CD8-positive, alpha-beta memory T cell (primary cell): ENCODE measurements around the gene ANKRD52. TPM values are rescaled to one million over a fixed set of nuclear protein-coding genes. Genes with fewer than 3 reads are reported as not detected.
"Not testable (repeated sequence)": the region's sequence is repeated elsewhere in the genome, so short reads cannot be mapped to it uniquely, and the experiment has no call there.

ENCODE experiments used
- CTCF ChIA-PET: fragments of 350-600 bp; sonication (Branson Sonifier 250); formaldehyde crosslinking; loops from one replicate; lab custom pipeline; 2021; ENCODE audit warnings: antibody characterized with exemption; lab: Charles Lee
- POLR2A ChIA-PET: fragments of 350-600 bp; sonication (Branson Sonifier 250); formaldehyde crosslinking; loops from one replicate; lab custom pipeline; 2021; ENCODE audit warnings: antibody characterized with exemption; lab: Charles Lee
- DNase-seq, 5 donors: peaks; one replicate each; pipeline versions ENCODE4 v3.0.0 to v3.0.0-alpha.2; 2020 to 2022; ENCODE audit warnings: mixed read lengths in 1 of 5
- H3K27ac ChIP-seq: one replicate; pipeline ENCODE4 v1.7.0; 2013; ENCODE audit warnings: low read depth, mild to moderate bottlenecking, low read length, moderate library complexity
- H3K27me3 ChIP-seq: 2 replicates; pipeline ENCODE4 v1.7.0; 2013; ENCODE audit warnings: low read length, mild to moderate bottlenecking; ENCODE audit not compliant: insufficient read depth, poor library complexity, severe bottlenecking
- H3K36me3 ChIP-seq: 2 replicates; pipeline ENCODE4 v1.7.0; 2013; ENCODE audit warnings: mild to moderate bottlenecking, low read length, moderate library complexity; ENCODE audit not compliant: insufficient read depth
- H3K4me1 ChIP-seq: 2 replicates; pipeline ENCODE4 v1.7.0; 2013; ENCODE audit warnings: mild to moderate bottlenecking, low read length, moderate library complexity; ENCODE audit not compliant: insufficient read depth
- H3K4me3 ChIP-seq: 2 replicates; pipeline ENCODE4 v1.7.0; 2013; ENCODE audit warnings: mild to moderate bottlenecking, low read length
- H3K9me3 ChIP-seq: 2 replicates; pipeline ENCODE4 v1.7.0; 2013; ENCODE audit warnings: mild to moderate bottlenecking, low read length
- H3K27ac Mint-ChIP-seq, 8 donors: one replicate each; pipeline ENCODE4 v1.8.0; 2020 to 2021; ENCODE audit warnings: mixed read lengths in 8 of 8, mild to moderate bottlenecking in 6 of 8, inconsistent platforms in 3 of 8, moderate library complexity in 3 of 8
- H3K27me3 Mint-ChIP-seq, 2 donors: one replicate each; pipeline ENCODE4 v1.8.0; 2020 to 2021; ENCODE audit warnings: mixed read lengths in 2 of 2, mild to moderate bottlenecking in 1 of 2, moderate library complexity in 1 of 2
- H3K36me3 Mint-ChIP-seq, 3 donors: one replicate each; pipeline ENCODE4 v1.8.0; 2020 to 2021; ENCODE audit warnings: mixed read lengths in 3 of 3, inconsistent platforms in 1 of 3, mild to moderate bottlenecking in 1 of 3
- H3K4me1 Mint-ChIP-seq, 3 donors: one replicate each; pipeline ENCODE4 v1.8.0; 2020 to 2021; ENCODE audit warnings: mixed read lengths in 3 of 3, inconsistent platforms in 1 of 3, mild to moderate bottlenecking in 1 of 3
- H3K4me3 Mint-ChIP-seq, 7 donors: one replicate each; pipeline ENCODE4 v1.8.0; 2020 to 2021; ENCODE audit warnings: mixed read lengths in 7 of 7, mild to moderate bottlenecking in 6 of 7, moderate library complexity in 4 of 7, inconsistent platforms in 2 of 7
- H3K9me3 Mint-ChIP-seq, 5 donors: one replicate each; pipeline ENCODE4 v1.8.0; 2020 to 2022; ENCODE audit warnings: mixed read lengths in 5 of 5, mild to moderate bottlenecking in 3 of 5, moderate library complexity in 2 of 5, inconsistent platforms in 1 of 5
- polyA plus RNA-seq: library from polyadenylated mRNA; unstranded; fragments of 300-500 nt; fragmentation: Illumina TruSeq; gene quantifications from one replicate; pipeline ENCODE4 v1.2.3, GENCODE V29; 2021
- total RNA-seq, 2 experiments: library from RNA; stranded (reverse); gene quantifications; one replicate each; pipeline ENCODE4 v1.2.3, GENCODE V29; 2021

ANKRD52 gene
- total and polyA plus RNA-seq, 3 experiments from 2014 or later = 16.1 to 69.9 (median 67.0) TPM

- Mint-ChIP-seq H3K27ac (peak overlapping the region in 5 of 8 donors; percentile 2 to 78 (median 53)), H3K36me3 (peaks cover 0 to 42% (median 11%) of the 10 kb centered on the region in 3 donors), H3K9me3 (no peaks in the 10 kb centered on the region), H3K4me1 (peaks cover 0 to 8% (median 0%) of the 10 kb centered on the region in 3 donors), H3K27me3 (no peaks in the 10 kb centered on the region), H3K4me3 (no peak overlapping the region)
- Histone ChIP-seq H3K4me3 (no peak overlapping the region), H3K9me3 (no peaks in the 10 kb centered on the region), H3K36me3 (peaks cover 31% of the 10 kb centered on the region), H3K27me3 (no peaks in the 10 kb centered on the region), H3K4me1 (no peaks in the 10 kb centered on the region), H3K27ac (no peak overlapping the region)
- no peak for DNase-seq
- ChIA-PET POLR2A (no interaction called here), CTCF (interaction anchor here (1.4 to 2.1 kb wide), 4 partner anchors 15 to 260 kb away, joined by 3 to 6 read pairs (median 5); partner anchors contain the start of gene SMARCC2)
Observed at GRCh38 chr12:56204275-56204674, 53.9 kb downstream of the ANKRD52 start.

GRCh38 chr12:56202838-56203237 lies 55.3 kb downstream of the ANKRD52 start:
- Mint-ChIP-seq H3K9me3 (no peaks in the 10 kb centered on the region), H3K36me3 (peaks cover 0 to 34% (median 9%) of the 10 kb centered on the region in 3 donors), H3K4me3 (no peak overlapping the region), H3K4me1 (peaks cover 0 to 8% (median 0%) of the 10 kb centered on the region in 3 donors), H3K27ac (peak overlapping the region in 7 of 8 donors; percentile 3 to 84 (median 24)), H3K27me3 (no peaks in the 10 kb centered on the region)
- no peaks in the 10 kb centered on the region for H3K4me1 ChIP-seq
- no peaks in the 10 kb centered on the region for H3K27me3 ChIP-seq
- no peak for DNase-seq
- no peak overlapping the region for H3K27ac ChIP-seq
- H3K4me3 ChIP-seq = no peak overlapping the region
- H3K36me3 ChIP-seq = peaks cover 27% of the 10 kb centered on the region
- CTCF ChIA-PET = interaction anchor here (1.6 to 4.0 kb wide), 4 partner anchors 11 to 261 kb away, joined by 3 to 16 read pairs (median 6); partner anchors contain the start of gene SMARCC2
- POLR2A ChIA-PET = no interaction called here
- no peaks in the 10 kb centered on the region for H3K9me3 ChIP-seq

GRCh38 chr12:56202366-56202765 lies 55.8 kb downstream of the ANKRD52 start:
- H3K36me3 Mint-ChIP-seq = peaks cover 0 to 29% (median 4%) of the 10 kb centered on the region in 3 donors
- Histone ChIP-seq H3K4me1 (no peaks in the 10 kb centered on the region), H3K4me3 (no peak overlapping the region), H3K27me3 (no peaks in the 10 kb centered on the region), H3K36me3 (peaks cover 23% of the 10 kb centered on the region), H3K27ac (no peak overlapping the region), H3K9me3 (no peaks in the 10 kb centered on the region)
- no peak for DNase-seq
- peaks cover 0 to 8% (median 0%) of the 10 kb centered on the region in 3 donors for H3K4me1 Mint-ChIP-seq
- ChIA-PET CTCF (interaction anchor here (1.2 to 4.0 kb wide), 5 partner anchors 10 to 55 kb away, joined by 3 to 16 read pairs (median 4); partner anchors contain the start of gene SMARCC2), POLR2A (no interaction called here)
- no peaks in the 10 kb centered on the region for H3K9me3 Mint-ChIP-seq
- H3K27ac Mint-ChIP-seq = peak overlapping the region in 7 of 8 donors; percentile 8 to 84 (median 42)
- H3K27me3 Mint-ChIP-seq = no peaks in the 10 kb centered on the region
- no peak overlapping the region for H3K4me3 Mint-ChIP-seq

DNA sequence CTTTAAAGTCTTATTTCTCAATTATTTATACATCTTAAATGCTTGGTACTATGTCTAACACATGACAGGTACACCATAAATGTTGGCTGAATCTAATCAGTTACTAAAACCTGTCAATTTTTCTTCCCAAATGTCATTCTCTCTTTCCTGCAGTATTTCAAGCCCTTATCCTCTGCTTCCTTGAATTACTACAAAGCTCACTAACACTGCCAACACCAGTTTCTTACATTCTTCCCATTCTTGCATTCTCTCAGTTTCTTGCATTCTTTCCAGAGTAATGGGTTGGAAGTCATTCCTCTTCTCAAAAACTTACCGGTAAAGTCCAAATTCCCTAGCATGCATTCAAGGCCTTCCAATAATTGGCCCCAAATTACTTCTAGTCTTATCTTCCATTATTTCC lies 59.3 kb downstream of the ANKRD52 start:
- Mint-ChIP-seq H3K36me3 (peaks cover 0 to 3% (median 0%) of the 10 kb centered on the region in 3 donors), H3K27me3 (no peaks in the 10 kb centered on the region), H3K27ac (peak overlapping the region in 4 of 8 donors; percentile 17 to 80 (median 43)), H3K4me3 (no peak overlapping the region), H3K4me1 (peaks cover 0 to 8% (median 0%) of the 10 kb centered on the region in 3 donors), H3K9me3 (no peaks in the 10 kb centered on the region)
- no peaks in the 10 kb centered on the region for H3K4me1 ChIP-seq
- ChIA-PET CTCF (interaction anchor here (0.9 kb wide), 1 partner anchor 9 kb away, joined by 3 read pairs; no protein-coding TSS in a partner anchor), POLR2A (no interaction called here)
- no peaks in the 10 kb centered on the region for H3K27me3 ChIP-seq
- H3K4me3 ChIP-seq = no peak overlapping the region
- no peak overlapping the region for H3K27ac ChIP-seq
- no peak for DNase-seq
- H3K9me3 ChIP-seq = no peaks in the 10 kb centered on the region
- H3K36me3 ChIP-seq = no peaks in the 10 kb centered on the region

- H3K4me3 Mint-ChIP-seq = no peak overlapping the region
- POLR2A ChIA-PET = no interaction called here
Observed at GRCh38 chr12:56197921-56198635, 60.1 kb downstream of the ANKRD52 start.

DNA sequence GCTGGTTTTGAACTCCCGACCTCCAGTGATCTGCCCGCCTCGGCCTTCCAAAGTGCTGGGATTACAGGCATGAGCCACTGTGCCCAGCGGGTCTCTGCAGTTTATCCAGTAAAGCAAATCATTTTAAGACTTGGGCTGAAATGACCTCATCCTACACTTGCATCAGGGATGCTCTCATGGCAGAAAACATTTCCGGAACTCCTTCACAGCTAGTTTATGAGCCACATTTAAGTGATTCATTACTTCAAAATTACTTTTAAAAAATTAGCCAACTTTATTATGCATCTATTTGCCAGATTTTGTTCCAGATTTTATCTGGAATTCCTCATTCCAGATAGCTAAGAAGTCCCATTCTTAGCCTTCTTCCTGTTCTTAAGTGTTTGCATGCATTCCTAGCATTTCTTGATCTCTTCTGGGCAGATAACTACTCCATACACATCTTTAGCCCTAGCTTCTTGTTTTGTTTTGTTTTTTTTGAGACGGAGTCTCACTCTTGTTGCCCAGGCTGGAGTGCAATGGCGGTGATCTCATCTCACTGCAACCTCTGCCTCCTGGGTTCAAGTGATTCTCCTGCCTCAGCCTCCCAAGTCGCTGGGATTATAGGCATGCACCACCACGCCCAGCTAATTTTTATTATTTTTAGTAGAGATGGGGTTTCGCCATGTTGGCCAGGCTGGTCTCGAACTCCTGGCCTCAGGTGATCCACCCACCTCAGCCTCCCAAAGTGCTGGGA lies 61.2 kb downstream of the ANKRD52 start:
- not testable (repeated sequence) for H3K36me3 Mint-ChIP-seq, H3K9me3 Mint-ChIP-seq, H3K27ac Mint-ChIP-seq, H3K36me3 ChIP-seq, H3K9me3 ChIP-seq, H3K4me1 ChIP-seq, H3K27ac ChIP-seq, DNase-seq, H3K27me3 ChIP-seq, H3K4me3 Mint-ChIP-seq, H3K4me3 ChIP-seq, H3K27me3 Mint-ChIP-seq
- ChIA-PET CTCF (interaction anchor here (1.2 to 1.8 kb wide), 3 partner anchors 26 to 267 kb away, joined by 3 to 7 read pairs (median 4); no protein-coding TSS in a partner anchor), POLR2A (interaction anchor here (1.3 kb wide), 1 partner anchor 79 kb away, joined by 3 read pairs; the partner anchor contains the start of gene ZC3H10)
- H3K4me1 Mint-ChIP-seq = peaks cover 9 to 11% (median 11%) of the 10 kb centered on the region in 3 donors

More at GRCh38 chr12:56197921-56198635, 60.1 kb downstream of the ANKRD52 start:
- H3K4me1 ChIP-seq = no peaks in the 10 kb centered on the region
- Mint-ChIP-seq H3K27me3 (no peaks in the 10 kb centered on the region), H3K36me3 (peaks cover 0 to 3% (median 0%) of the 10 kb centered on the region in 3 donors), H3K27ac (peak overlapping the region in 1 of 8 donors; percentile 43), H3K4me1 (peaks cover 3 to 14% (median 5%) of the 10 kb centered on the region in 3 donors), H3K9me3 (no peaks in the 10 kb centered on the region)
- no peak overlapping the region for H3K4me3 ChIP-seq
- CTCF ChIA-PET = interaction anchor here (0.9 to 1.8 kb wide), 3 partner anchors 8 to 266 kb away, joined by 3 to 7 read pairs (median 4); no protein-coding TSS in a partner anchor
- H3K27ac ChIP-seq = no peak overlapping the region
- H3K27me3 ChIP-seq = no peaks in the 10 kb centered on the region
- no peaks in the 10 kb centered on the region for H3K36me3 ChIP-seq
- no peaks in the 10 kb centered on the region for H3K9me3 ChIP-seq
- no peak for DNase-seq

- no peak overlapping the region for H3K27ac ChIP-seq
- H3K36me3 Mint-ChIP-seq = peaks cover 0 to 14% (median 3%) of the 10 kb centered on the region in 3 donors
- DNase-seq = peak; percentile 53 to 82 (median 69)
- no peaks in the 10 kb centered on the region for H3K9me3 Mint-ChIP-seq
- CTCF ChIA-PET = interaction anchor here (0.9 to 6.4 kb wide), 7 partner anchors 22 to 271 kb away, joined by 3 to 121 read pairs (median 5); partner anchors contain the start of genes ESYT1, RNF41, RPL41 and TIMELESS
- H3K27me3 ChIP-seq = no peaks in the 10 kb centered on the region
- H3K4me3 Mint-ChIP-seq = peak overlapping the region in 3 of 7 donors; percentile 2 to 81 (median 32)
- H3K36me3 ChIP-seq = no peaks in the 10 kb centered on the region
- peak overlapping the region in 7 of 8 donors; percentile 43 to 90 (median 76) for H3K27ac Mint-ChIP-seq
- peaks cover 19% of the 10 kb centered on the region for H3K4me1 ChIP-seq
- peaks cover 24 to 32% (median 29%) of the 10 kb centered on the region in 3 donors for H3K4me1 Mint-ChIP-seq
- H3K4me3 ChIP-seq = no peak overlapping the region
- POLR2A ChIA-PET = no interaction called here
- H3K9me3 ChIP-seq = no peaks in the 10 kb centered on the region
- H3K27me3 Mint-ChIP-seq = peaks cover 0 to 8% of the 10 kb centered on the region in 2 donors
Observed at GRCh38 chr12:56193025-56193578, 65.1 kb downstream of the ANKRD52 start.
